ENCODE data around the gene PGAP6.
"Not testable (repeated sequence)": the region's sequence is repeated elsewhere in the genome, so short reads cannot be mapped to it uniquely, and the experiment has no call there.

The PGAP6 gene

DNA sequence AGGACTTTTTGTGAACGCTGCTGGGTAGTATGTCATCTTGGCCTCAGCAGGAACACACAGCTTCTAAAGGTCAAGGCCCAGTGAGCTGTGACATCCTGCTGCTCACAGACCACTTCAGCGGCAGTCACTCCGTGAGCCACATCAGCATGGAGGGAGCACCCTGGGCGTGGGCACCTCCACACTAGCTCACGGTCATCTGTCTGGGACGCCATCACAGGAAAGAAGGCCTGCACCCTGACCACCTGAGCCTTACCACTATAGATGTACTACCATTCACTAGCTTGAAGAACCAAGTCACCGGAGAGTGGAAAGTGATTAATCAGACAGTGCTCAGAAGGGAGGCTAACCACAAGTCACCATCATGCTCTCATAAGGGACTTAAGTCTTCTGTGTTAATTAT, 32.6 kb downstream of the PGAP6 start:
- no peak for DNase-seq (ENCODE audit: low read depth)

DNA sequence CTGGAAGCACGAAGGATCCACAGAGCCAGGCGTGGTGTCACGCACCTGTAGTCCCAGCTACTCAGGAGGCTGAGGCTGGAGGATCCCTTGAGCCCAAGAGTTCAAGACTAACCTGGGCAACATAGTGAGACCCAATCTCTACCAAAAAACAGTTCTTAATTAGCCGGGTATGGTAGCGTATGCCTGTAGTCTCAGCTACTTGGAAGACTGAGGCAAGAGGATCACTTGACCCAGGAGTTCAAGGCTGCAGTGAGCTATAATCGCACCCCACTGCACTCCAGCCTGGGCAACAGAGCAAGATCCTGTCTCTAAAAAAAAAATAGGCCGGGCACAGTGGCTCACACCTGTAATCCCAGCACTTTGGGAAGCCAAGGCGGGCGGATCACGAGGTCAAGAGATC, 33.3 kb downstream of the PGAP6 start:
- not testable (repeated sequence) for DNase-seq (ENCODE audit: low read depth)

DNA sequence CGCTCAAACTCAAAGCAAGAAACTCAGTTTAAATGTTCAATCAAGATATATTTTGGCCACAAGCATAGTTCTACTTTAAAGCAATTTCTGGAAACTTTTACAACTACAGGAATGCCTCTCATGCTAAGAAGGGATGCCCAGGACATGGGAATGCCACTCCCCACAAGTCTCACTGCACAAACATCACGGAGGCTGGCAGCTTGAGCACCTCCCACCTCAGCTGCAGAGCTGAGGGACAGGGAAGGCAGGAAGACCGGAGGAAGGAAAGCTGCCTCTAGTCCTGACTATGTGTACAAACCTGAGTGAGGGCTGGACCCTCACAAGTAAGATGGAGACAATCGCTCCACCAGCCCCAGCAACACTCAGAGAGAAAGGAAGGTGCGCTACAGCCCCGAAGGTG, 34.6 kb downstream of the PGAP6 start:
- no peak for DNase-seq (ENCODE audit: low read depth)

DNA sequence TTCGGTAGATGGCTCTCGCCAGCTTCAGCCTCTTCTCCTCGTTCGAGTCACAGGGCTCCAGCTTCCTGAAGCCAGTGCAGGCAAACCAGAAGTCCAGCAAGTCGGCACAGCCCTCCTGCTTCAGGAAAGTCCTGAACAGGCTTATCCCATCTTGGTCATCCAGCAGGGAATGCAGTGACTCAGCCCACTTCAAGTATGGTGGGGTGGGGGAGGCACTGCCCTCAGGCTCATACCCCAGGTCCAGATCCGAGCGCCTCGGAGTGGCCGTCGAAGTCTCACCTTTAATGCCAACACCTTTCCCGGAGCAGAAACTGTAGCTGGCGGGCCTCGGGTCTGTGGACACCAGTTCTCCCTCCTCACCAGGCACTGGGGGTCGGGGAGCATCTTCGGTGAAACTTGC, 35.2 kb downstream of the PGAP6 start:
- DNase-seq (ENCODE audit: low read depth) = no peak

DNA sequence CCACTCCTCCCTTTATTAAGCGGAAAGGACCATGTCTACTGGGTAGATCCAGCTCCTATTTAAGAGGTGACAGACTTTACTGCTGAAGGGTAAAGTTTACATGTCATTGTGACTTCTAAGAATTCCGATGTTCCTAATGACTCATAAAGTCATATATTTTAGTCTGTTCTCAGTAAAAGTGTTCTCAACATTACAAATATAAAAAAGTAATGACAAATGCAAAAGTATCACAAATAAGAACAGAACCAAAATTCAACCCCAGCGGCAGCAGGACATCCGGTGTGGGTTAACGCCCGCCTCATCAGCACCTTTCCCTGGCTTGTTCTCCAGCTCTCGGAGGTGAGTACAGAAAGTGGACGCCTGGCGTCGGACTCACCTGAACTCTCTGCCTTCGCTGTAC, 36.0 kb downstream of the PGAP6 start:
- DNase-seq (ENCODE audit: low read depth) = no peak

DNA sequence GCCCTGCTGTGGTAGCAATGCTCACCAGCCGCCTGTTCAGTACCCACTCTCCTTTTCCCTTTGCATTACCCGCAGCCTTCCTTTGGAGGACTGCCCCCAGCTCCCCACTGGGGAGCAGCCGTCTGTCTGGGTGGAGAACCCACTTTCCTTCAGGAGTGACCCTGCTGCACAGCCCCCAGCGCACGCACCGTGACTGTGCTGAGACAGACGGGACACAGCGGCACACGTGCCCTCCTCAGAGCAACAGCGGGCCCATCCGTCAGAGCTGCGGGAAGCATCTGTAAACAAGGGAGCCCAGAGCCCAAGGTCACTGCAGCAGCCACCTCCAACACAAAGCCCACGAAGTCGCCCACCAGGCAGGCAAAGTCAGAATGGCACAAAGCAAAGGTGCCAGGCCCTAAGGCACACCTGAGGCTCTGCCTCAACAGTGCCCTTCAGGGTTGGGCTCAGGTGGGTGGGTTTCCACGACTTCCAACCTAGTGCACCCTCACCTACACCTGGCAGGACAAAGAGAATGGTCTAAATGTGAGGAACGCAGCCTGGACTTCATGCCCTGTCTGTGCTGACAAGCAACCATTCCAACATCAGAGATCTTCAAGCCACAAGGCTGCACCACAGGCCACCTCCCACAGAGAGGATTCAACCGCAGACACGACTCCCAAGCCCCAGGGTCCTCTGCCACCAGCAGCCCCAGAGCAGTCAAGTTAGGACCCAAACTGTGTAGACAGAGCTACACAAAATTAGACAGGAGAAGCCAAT, 39.1 kb downstream of the PGAP6 start:
- DNase-seq (ENCODE audit: low read depth) = no peak

DNA sequence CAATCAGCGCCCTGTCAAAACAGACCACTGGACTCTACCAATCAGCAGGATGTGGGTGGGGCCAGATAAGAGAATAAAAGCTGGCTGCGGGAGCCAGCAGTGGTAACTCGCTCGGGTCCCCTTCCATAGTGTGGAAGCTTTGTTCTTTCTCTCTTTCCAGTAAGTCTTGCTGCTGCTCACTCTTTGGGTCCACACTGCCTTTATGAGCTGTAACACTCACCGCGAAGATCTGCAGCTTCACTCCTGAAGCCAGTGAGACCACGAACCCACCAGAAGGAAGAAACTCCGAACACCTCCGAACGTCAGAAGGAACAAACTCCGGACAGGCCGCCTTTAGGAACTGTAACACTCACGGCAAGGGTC, 39.8 kb downstream of the PGAP6 start:
- DNase-seq (ENCODE audit: low read depth) = not testable (repeated sequence)

DNA sequence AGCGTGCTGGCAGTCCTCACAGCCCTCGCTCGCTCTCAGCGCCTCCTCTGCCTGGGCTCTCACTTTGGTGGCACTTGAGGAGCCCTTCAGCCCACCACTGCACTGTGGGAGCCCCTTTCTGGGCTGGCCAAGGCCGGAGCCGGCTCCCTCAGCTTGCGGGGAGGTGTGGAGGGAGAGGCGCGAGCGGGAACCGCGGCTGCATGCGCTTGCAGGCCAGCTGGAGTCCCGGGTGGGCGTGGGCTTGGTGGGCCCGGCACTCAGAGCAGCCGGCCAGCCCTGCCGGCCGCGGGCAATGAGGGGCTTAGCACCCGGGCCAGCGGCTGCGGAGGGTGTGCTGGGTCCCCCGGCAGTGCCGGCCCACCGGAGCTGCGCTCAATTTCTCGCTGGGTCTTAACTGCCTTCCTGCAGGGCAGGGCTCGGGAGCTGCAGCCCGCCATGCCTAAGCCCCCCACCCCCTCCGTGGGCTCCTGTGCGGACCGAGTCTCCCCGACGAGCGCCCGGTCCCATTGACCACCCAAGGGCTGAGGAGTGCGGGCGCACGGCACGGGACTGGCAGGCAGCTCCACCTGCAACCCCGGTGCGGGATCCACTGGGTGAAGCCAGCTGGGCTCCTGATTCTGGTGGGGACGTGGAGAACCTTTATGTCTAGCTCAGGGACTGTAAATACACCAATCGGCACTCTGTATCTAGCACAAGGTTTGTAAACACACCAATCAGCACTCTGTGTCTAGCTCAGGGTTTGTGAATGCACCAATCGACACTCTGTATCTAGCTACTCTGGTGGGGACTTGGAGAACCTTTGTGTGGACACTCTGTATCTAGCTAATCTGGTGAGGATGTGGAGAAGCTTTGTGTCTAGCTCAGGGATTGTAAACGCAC, 40.4 kb downstream of the PGAP6 start:
- DNase-seq (ENCODE audit: low read depth) = not testable (repeated sequence)

DNA sequence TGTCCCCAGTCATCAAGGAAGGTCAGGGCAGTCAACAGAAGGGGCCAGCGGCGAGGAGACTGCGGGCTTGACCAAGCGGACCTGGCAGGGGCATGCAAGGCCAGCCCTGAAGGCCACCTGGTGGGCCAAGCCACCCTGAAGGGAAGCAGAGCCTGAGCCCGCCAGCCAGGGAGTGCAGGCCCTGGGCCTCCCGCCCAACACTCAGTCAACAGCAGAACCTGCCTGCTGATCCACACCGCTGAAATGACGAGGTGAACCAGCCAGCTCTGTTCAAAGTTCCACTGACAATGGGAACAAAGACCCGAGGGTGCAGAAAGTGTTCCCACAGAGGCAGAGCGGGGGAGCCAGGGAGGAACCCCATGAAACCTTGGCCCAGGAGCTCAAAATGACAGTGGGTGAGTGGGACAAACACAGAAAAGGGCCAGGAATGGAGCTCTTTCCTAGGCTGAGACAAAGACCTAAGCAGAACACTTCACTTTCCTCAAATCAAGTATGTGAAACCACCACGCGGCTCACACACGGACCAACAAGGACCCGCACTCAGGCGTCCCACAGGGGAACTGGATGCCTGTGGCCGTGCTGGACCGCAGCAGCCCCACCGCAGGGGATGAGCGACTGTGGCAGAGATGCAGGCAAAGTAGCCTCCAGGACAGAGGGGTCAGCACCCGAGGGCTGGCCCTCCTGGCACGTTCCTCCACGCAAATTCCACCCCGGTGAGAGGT, 41.2 kb downstream of the PGAP6 start:
- DNase-seq (ENCODE audit: low read depth) = no peak

DNA sequence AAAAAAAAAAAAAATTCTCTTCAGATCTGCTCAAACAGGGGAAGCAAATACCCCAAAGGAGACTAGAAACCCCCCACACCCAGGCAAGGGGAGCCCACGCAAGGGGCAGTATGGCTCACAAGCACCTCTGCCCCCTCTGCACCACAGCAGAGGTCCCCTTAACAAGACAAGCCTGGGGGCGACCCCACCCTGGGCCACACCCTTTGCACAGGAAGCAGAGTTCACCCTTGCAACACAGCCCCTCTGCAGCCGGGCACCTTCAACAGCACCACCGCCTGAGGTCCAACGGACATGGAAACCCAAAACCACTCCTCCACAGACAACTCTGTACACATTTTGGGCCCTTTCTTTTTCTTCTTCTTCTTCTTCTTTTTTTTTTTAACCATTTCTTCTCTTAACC, 42.1 kb downstream of the PGAP6 start:
- DNase-seq (ENCODE audit: low read depth) = no peak

DNA sequence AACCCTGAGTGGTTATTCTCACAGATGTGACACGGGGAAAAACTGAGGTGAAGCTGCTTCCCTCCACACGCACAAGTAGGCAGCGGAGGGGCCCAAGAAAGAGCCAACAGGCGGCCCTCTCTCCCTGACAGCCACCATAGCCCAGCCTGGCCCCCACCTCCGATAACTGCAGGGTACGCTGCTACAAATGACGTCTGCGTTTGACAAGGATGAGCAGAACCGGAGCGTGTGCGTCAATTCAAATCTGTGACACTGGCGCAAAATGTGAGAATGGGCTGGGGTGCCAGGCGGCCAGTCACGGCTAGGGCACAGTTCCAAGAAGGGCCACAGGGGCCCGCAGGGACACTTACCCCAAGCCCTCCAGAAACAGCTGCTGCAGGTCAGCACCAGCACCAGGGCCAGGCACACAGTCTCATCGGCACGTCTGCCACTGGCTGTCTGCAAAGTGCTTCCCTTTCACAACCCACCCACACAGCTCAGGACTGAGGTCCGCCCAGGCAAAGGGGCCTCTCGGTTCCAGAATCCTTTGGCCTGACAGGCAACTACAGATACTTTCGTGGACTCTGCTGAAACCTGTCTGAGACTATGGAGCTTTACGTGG, 43.7 kb downstream of the PGAP6 start:
- DNase-seq (ENCODE audit: low read depth) = no peak

DNA sequence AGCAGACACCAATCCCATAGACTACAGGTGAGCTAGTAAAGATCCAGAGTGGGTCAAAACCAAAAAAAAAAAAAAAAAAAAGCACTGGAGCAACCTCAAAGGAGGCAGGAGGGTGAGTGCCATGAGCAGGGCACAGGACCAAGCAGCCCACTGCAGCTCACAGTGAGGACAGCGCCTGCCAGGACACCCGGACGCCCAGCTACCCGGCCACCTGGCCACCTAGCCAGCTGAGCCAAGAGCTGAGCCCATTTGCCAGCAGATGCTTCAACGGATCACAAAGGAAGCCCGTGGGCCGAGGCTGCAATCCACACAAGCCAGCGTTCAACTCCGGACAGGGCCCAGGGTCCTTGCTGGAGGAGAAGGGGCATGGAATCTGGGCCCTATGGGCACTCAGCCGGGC, 44.3 kb downstream of the PGAP6 start:
- DNase-seq (ENCODE audit: low read depth) = no peak

DNA sequence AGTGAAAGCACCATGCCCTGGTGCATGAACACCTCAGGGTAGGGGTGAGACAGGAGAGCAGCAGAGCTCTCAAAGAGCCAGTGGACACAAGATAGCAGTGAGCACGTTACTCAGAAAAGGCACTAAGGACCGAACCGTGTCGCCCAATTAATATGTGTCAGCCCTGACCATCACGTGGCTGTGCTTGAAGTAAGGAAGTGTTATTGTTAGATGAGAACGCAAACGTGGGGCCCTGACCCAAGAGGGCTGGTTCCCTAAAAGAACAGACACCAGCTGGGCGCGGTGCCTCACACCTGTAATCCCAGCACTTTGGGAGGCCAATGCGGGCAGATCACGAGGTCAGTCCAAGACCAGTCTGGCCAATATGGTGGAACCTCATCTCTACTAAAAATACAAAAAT, 45.5 kb downstream of the PGAP6 start:
- no peak for DNase-seq (ENCODE audit: low read depth)

DNA sequence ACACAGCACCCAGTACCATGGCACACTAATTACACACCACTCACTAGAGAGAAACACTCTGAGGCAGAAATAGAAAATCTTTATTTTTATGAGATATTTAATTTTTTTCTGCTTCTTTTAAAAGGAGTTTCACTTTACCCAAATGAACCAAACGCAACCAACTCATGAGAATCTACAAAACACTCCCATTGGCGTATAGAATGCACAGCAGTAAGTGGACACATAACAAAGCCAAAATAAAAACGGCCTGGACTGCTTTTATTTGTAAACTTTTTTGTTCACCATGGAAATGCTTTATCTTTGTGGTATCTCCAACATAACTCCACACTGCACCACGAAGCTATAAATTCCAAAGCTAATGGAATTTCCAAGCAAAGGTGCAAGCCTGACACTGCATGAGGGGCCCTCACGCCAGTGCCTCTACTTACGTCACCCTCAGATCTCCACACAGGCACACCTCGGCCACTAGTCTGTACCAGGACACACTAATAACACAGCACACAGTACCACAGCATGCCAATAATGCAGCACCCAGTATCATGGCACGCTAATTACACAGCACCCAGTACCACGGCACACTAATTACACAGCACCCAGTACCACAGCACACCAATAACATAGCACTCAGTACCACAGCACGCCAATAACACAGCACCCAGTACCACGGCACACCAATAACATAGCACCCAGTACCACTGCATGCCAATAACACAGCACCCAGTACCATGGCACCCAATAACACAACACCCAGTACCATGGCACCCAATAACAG, 46.7 kb downstream of the PGAP6 start:
- not testable (repeated sequence) for DNase-seq (ENCODE audit: low read depth)

DNA sequence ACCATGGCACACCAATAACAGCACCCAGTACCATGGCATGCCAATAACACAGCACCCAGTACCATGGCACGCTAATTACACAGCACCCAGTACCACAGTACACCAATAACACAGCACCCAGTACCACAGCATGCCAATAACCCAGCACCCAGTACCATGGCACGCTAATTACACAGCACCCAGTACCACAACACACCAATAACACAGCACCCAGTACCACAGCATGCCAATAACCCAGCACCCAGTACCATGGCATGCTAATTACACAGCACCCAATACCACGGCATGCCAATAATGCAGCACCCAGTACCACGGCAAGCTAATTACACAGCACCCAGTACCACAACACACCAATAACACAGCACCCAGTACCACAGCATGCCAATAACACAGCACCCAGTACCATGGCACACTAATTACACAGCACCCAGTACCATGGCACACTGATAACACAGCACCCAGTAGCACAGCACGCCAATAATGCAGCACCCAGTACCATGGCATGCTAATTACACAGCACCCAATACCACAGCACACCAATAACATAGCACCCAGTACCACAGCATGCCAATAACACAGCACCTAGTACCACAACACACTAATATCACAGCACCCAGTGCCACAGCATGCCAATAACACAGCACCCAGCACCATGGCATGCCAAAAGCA, 47.5 kb downstream of the PGAP6 start:
- not testable (repeated sequence) for DNase-seq (ENCODE audit: low read depth)

DNA sequence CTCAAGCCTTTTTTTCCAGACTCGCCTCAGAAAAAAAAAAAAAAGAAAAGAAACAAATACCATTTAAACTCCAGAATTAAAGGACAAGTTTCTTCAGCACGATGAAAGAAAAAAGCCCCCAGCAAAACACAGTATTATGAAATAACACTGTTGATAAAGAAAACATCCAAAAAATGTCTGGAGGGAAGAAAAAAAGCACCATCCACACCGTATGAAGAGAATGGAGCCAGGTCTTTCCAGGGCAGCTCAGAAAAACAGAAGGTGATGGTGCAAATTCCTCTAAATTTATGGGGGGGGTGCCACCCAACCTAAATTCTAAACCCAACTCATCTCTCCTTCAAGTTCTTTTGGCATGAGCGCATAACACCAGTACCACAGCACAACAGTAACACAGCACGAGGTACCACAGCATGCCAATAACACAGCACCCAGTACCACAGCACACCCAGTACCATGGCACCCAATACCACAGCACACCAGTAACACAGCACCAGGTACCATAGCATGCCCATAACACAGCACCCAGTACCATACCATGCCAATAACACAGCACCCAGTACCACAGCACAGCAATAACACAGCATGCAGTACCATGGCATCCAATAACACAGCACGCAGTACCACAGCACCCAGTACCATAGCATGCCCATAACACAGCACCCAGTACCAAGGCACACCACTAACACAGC, 48.2 kb downstream of the PGAP6 start:
- DNase-seq (ENCODE audit: low read depth) = no peak

DNA sequence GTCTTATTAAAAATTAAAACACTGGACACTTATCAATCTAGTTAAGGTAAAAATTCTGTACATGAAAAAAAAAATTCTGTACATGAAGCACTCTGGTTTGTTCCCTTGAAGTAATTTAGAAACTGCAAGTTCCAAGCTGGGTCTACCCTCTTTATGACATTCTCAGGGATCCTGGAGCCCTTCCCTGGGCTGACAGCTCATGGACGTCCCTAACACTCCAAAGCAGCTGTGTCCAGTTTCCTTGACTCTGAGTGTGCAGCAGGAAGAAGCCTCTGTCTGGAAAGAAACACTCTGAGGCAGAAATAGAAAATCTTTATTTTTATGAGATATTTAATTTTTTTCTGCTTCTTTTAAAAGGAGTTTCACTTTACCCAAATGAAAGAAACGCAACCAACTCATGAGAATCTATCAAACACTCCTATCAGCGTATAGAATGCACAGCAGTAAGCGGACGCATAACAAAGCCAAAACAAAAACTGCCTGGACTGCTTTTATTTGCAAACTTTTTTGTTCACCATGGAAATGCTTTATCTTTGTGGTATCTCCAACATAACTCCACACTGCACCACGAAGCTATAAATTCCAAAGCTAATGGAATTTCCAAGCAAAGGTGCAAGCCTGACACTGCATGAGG, 50.5 kb downstream of the PGAP6 start:
- DNase-seq (ENCODE audit: low read depth) = not testable (repeated sequence)

DNA sequence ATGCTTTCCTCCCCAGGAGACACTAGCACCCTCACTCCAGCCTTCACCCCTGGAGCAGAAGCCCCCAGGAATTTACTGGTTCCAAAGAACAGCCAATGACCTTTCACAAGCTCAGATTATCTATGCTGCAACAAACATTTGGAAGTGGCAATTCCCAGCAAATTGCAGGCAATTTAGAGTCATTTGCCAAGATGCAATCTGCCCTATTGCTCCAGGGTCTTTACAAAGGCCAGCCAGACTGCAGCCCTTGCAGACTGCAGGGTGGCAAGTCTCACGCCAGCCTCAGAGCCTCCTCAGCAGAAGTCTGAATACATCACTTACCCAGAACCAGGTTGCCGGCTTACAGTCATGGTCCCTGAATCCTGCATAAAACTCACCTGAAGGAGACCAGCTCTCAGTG, 51.0 kb downstream of the PGAP6 start:
- DNase-seq (ENCODE audit: low read depth) = no peak

DNA sequence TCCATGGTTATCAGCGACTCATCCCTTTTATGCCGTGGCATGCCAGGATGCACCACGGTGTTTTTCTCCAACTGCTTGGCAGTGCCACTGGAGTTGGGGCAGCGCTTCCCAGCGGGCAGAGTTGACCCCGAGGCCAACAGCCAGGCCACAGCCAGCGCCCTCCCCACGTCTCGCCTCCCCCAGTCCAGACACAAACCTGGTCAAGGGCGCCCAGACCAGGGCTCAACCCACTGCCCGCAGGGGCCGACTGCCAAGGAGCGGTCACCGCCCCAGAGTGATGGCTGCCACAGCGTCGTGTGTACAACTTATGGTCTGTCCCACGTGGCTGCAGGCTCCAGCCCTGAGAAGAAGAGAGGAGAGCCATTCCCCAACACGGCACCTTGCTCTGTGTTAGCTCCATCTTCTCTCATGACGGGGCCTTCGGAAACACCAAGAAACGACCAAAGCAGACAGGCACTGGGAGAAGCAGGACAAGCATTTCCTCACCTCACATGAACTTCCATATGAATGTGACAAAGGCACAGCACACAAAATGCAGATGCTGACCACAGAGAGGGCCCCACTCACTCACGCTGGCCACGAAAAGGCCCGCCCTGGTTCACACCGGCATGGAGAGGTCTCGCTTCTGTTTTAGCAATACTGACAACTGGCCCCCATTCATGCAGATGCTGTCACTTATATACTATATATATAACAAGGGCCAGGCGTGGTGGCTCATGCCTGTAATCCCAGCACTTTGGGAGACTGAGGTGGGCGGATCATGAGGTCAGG, 56.2 kb downstream of the PGAP6 start:
- DNase-seq (ENCODE audit: low read depth) = no peak

Measured in fibroblast of gingiva (primary cell).